Ectodermal cell (in vitro differentiated cells): ENCODE data around the gene CCDC78.
"Not testable (repeated sequence)": the region's sequence is repeated elsewhere in the genome, so short reads cannot be mapped to it uniquely, and the experiment has no call there.

Experiments
- H3K27ac ChIP-seq: 2 replicates; pipeline ENCODE4 v1.7.0; 2013; ENCODE audit warnings: mild to moderate bottlenecking, low read depth, low read length; ENCODE audit not compliant: insufficient read depth, poor library complexity, severe bottlenecking
- H3K27me3 ChIP-seq: 2 replicates; pipeline ENCODE4 v1.7.0; 2013; ENCODE audit warnings: mild to moderate bottlenecking, low read length; ENCODE audit not compliant: insufficient read depth, control insufficient read depth, poor library complexity, severe bottlenecking
- H3K36me3 ChIP-seq: one replicate; pipeline ENCODE4 v1.7.0; 2013; ENCODE audit warnings: low read length; ENCODE audit not compliant: control insufficient read depth, insufficient read depth
- H3K4me1 ChIP-seq: one replicate; pipeline ENCODE4 v1.7.0; 2013; ENCODE audit warnings: low read length; ENCODE audit not compliant: control insufficient read depth, insufficient read depth
- H3K4me3 ChIP-seq: 2 replicates; pipeline ENCODE4 v1.7.0; 2013; ENCODE audit warnings: low read depth, low read length, control low read depth; ENCODE audit not compliant: insufficient read depth
- H3K9me3 ChIP-seq: 2 replicates; pipeline ENCODE4 v1.7.0; 2013; ENCODE audit warnings: mild to moderate bottlenecking, low read length, moderate library complexity; ENCODE audit not compliant: control insufficient read depth
- WGBS, 2 experiments: methylation state at CpG; one replicate each; pipeline ENCODE4 v1.1.7; 2013; ENCODE audit warnings: missing lambda C conversion rate in 2 of 2; 5-methylcytosine and 5-hydroxymethylcytosine counted together

The CCDC78 gene

DNA sequence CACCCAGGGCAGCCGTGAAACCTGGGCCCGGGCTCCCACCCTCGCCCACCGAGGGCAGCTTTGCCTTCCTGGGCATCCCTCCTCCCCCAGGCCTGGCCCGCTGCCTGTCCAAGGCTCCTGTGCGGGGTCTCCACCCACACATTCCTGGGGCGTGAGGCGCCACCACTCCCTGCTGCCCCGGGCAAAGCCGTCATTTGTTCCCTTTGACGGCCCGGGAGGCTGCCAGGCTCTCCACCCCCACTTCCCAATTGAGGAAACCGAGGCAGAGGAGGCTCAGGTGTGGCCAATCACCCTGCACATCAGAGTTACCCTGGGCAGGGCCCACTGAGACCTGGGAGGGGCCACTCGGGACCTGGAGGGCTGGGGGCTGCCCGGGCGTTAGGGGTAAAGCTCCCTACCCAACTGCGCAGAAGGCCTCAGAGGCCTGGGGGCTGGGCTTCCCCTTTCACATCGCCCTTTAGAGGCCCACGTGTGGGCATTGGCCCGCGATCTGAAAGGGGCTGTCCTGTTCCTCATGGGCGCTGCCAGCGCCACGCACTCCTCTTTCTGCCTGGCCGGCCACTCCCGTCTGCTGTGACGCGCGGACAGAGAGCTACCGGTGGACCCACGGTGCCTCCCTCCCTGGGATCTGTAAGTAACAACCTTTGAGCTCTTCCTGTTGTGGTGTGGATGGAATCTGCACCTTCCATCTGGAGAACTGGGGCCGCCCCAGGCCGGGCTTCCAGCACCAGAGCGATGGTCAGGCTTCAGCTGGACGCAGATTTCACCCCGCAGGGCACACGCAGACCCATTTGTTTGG, 34.5 kb upstream of the CCDC78 start, which contains the start of gene MSLN:
Gene MSLN (plus strand): TSS at position 190 of the 799 bp plus-strand sequence. CDS start 1,947 bp downstream, outside the sequence.
- Histone ChIP-seq H3K36me3 (no peaks in the 10 kb centered on the region), H3K9me3 (no peaks in the 10 kb centered on the region), H3K4me1 (peaks cover 3% of the 10 kb centered on the region), H3K27ac (no peak within 1 kb of the TSS), H3K4me3 (no peak within 1 kb of the TSS), H3K27me3 (no peaks in the 10 kb centered on the region)
- 90% methylated on average over 37 of the region's 37 CpGs for WGBS, 2 experiments

DNA sequence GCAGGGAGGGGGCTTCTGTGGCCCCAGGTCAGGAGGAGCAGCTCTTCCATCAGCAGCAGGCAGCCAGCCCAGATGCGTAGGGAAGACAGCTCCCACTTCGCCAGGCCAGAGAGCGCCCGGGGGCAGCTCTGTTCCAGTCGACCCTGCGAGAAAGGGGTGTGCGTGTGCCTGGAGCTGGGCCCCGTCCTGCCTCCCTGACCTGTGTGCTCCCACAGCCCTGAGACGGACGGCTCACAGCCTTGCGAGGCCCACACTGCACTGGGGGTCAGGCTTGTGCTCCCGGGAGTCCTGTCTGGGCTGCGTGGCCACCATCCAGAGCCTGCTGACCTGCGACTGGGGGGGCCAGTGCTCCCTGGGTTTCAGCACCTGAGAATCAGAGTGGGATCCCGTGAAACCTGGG, 33.8 kb upstream of the CCDC78 start:
- Histone ChIP-seq H3K36me3 (no peaks in the 10 kb centered on the region), H3K4me1 (peaks cover 3% of the 10 kb centered on the region), H3K27me3 (no peaks in the 10 kb centered on the region), H3K4me3 (no peak overlapping the region), H3K9me3 (no peaks in the 10 kb centered on the region), H3K27ac (no peak overlapping the region)
- WGBS, 2 experiments, result 91 to 94% methylated on average over 15 of the region's 15 CpGs

DNA sequence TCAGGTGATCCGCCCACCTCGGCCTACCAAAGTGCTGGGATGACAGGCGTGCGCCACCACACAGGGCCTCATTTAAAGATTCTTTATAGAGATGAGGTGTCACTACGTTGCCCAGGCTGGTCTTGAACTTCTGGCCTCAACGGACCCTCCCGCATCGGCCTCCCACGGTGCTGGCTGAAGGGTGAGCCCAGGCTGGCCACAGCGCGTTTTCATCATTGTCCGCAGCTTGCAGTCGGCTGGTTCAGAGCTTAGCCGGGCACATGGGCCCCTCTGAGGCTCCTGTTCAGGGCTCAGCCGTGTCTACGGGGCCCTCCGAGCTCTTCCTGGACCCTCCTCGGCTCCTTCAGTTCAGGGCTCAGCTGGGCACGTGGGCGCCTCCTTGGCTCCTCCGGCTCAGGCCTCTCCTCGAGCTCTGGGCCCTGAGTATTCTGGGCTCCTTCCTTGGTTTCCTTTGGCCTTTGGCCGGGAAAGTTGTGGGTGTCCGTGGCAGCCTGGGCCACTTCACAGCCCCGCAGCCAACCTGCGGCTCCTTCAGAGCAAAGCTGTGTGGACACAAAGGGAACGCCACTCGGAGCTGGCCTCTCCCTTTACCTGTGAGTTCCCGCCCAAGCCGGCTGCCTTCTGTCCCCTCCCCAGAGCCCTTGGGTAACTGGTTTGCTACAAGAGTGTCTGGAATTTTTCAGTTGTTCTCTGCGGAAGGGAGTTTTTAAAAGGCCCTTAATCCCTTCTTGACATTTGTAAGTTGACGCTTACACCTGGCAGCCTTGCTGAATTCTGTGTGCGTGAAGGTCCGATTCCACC, 33.1 kb upstream of the CCDC78 start:
- no peak overlapping the region for H3K4me3 ChIP-seq
- H3K36me3 ChIP-seq, result no peaks in the 10 kb centered on the region
- H3K27me3 ChIP-seq, result no peaks in the 10 kb centered on the region
- peaks cover 3% of the 10 kb centered on the region for H3K4me1 ChIP-seq
- no peak overlapping the region for H3K27ac ChIP-seq
- H3K9me3 ChIP-seq, result no peaks in the 10 kb centered on the region
- 91 to 92% methylated on average over 34 of the region's 34 CpGs for WGBS, 2 experiments

DNA sequence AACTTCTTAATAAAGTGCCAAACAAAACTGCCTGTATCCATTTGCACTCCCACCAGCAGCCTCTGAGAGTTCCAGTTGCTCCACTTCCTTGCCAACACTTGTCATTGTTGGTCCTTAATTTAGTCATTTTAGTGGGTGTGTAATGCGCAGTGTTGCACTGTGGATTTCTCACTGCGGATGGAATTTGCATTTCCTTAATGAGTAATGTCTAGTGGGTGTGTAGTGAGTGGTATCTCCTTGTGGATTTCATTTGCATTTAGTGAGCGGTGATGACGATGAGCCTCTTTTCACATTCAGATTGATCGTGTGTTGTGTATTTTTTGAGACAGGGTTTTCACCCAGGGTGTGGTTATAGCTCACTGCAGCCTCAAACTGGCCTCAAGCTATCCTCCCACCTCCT, 30.2 kb upstream of the CCDC78 start:
- H3K27me3 ChIP-seq, result no peaks in the 10 kb centered on the region
- WGBS, 2 experiments, result 96% methylated on average over 5 of the region's 5 CpGs
- H3K27ac ChIP-seq, result no peak overlapping the region
- H3K4me1 ChIP-seq, result peaks cover 11% of the 10 kb centered on the region
- no peak overlapping the region for H3K4me3 ChIP-seq
- no peaks in the 10 kb centered on the region for H3K9me3 ChIP-seq
- no peaks in the 10 kb centered on the region for H3K36me3 ChIP-seq

DNA sequence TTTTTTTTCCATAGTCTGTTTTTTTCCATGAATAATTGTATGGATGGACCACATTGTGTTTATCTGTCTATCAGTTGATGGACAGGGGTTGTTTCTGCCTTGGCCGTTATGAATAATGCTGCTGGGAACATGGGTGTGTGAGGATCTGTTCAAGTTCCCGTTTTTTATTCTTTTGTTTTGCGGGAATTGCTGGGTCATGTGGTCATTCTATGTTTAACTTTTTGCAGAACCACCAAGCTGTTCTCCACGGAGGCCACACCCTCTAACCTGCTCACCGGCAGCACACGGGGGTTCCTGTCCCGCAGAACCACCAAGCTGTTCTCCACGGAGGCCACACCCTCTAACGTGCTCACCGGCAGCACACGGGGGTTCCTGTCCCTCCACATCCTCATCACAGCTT, 28.4 kb upstream of the CCDC78 start:
- Histone ChIP-seq H3K36me3 (no peaks in the 10 kb centered on the region), H3K9me3 (no peaks in the 10 kb centered on the region), H3K4me1 (peaks cover 13% of the 10 kb centered on the region), H3K4me3 (no peak overlapping the region), H3K27ac (no peak overlapping the region), H3K27me3 (no peaks in the 10 kb centered on the region)
- 82 to 84% methylated on average over 11 of the region's 11 CpGs for WGBS, 2 experiments

DNA sequence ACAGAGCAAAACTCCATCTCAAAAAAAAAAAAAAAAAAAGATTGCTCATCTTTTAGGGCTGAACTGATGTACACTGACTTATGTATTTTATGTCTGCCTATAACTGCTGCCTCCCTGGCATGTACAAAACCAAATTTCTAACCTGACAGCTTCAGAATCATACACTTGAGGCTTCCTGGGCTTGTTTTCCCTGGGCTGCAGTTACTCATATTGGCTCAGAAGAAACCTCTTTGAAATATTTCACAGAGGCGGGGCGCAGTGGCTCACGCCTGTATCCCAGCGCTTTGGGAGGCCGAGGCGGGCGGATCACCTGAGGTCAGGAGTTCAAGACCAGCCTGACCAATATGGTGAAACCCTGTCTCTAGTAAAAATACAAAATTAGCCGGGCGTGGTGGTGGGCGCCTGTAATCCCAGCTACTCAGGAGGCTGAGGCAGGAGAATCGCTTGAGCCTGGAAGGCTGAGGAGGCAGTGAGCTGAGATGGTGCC, 27.9 kb upstream of the CCDC78 start:
- H3K4me3 ChIP-seq, H3K36me3 ChIP-seq, H3K9me3 ChIP-seq, H3K27ac ChIP-seq, H3K27me3 ChIP-seq: not testable (repeated sequence)
- WGBS, 2 experiments, result 91 to 92% methylated on average over 11 of the region's 11 CpGs
- peaks cover 13% of the 10 kb centered on the region for H3K4me1 ChIP-seq

DNA sequence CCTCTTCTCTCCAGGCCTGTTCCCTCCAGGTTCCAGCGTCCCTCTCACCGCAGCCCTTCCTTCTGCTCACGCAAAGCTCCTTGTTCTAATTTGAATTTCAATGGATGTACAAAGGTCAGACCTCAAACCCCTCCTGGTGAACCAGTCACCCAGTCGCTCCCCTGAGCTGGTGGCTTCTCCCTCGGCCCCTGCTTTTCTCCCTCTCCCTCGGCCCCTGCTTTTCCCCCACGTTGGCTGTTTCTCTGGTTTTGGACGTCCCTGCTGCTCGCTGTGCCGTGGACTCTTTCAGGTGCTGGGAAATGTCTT, 25.7 kb upstream of the CCDC78 start:
- no peak overlapping the region for H3K27ac ChIP-seq
- H3K9me3 ChIP-seq, result no peaks in the 10 kb centered on the region
- H3K4me1 ChIP-seq, result peaks cover 13% of the 10 kb centered on the region
- no peaks in the 10 kb centered on the region for H3K27me3 ChIP-seq
- WGBS, 2 experiments, result 10 to 15% methylated on average over 10 of the region's 10 CpGs
- H3K4me3 ChIP-seq, result no peak overlapping the region
- H3K36me3 ChIP-seq, result no peaks in the 10 kb centered on the region

DNA sequence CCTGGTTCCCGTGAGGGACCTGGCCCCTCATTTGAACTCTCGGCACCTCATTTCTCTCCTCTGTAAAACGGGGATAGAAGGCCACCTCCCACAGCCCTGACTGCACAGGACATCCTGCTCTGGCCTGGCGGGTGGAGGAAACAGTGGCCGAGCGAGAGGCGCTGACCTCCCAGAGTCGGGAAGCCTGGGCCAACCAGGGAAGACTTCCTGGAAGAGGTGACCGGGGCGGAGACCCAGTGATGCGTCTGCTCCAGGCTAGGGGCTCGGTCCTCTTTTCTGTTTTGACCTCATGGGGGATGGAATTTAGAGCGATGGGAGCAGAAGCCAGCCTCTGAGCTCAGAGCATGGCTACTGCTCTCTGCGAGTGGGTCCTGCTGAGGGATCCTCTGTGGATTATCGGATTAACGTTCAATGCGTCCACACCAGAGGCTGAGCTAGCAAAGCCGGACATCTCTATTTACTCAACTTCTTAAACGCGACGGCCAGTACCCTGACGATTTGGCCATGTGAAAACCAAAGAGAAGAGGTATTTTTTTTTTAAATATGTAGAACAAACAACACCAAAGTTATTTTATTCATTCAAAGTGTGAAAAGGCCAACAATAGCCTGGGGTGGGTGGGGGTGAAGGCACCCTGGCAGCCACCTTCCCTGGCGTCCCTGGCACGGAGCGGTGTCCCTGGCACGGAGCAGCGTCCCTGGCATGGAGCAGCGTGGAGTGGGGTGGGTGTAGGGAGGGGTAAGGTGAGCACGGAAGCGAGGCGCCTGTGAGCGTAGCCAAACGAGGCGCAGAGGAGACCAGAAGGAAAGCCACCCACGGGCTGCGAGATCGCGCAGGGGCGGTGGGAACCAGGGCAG, 25.1 kb upstream of the CCDC78 start:
- WGBS, 2 experiments, result 63 to 69% methylated on average over 39 of the region's 39 CpGs
- no peak overlapping the region for H3K27ac ChIP-seq
- H3K9me3 ChIP-seq, result no peaks in the 10 kb centered on the region
- H3K36me3 ChIP-seq, result no peaks in the 10 kb centered on the region
- no peak overlapping the region for H3K4me3 ChIP-seq
- H3K27me3 ChIP-seq, result no peaks in the 10 kb centered on the region
- peaks cover 13% of the 10 kb centered on the region for H3K4me1 ChIP-seq

DNA sequence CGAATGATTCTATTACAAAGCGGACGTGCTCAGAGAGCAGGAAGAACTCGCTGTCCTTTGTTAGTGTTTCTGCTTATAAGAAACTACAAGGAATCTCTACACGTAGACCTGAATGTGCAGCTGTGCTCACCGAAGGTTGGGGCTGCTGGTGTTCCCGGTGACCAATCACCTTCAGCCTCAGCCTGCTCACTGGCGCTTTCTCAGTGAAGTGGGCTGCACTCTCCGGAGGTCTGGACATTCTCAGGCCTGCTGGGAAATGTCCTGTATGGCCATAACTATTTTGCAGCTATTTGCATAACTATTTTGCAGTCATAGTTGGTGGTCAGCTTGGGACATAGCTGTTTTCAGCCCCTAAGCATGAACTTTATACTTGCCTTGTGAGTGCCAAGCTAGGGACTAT, 24.2 kb upstream of the CCDC78 start:
- no peak overlapping the region for H3K4me3 ChIP-seq
- H3K9me3 ChIP-seq, result no peaks in the 10 kb centered on the region
- WGBS, 2 experiments, result 83 to 87% methylated on average over 9 of the region's 9 CpGs
- peaks cover 13% of the 10 kb centered on the region for H3K4me1 ChIP-seq
- H3K27ac ChIP-seq, result no peak overlapping the region
- no peaks in the 10 kb centered on the region for H3K27me3 ChIP-seq
- no peaks in the 10 kb centered on the region for H3K36me3 ChIP-seq

DNA sequence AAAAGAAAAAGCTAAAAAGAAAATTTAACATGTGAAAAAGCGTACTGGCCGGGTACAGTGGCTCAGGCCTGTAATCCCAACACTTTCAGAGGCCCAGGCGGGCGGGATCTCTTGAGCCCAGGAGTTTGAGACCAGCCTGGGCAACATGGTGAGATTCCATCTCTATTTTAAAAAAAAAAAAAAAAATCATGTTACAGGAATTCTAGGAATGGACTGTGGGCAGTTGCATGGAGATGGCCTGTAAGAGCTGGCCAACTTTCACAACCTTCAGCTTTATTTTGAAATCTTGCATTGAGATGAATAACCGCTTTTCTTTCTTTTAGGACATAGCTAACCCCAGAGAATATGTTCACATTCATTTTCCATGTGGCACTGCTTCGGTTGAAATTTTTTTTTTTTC, 22.8 kb upstream of the CCDC78 start:
- no peaks in the 10 kb centered on the region for H3K36me3 ChIP-seq
- no peak overlapping the region for H3K4me3 ChIP-seq
- no peaks in the 10 kb centered on the region for H3K9me3 ChIP-seq
- no peak overlapping the region for H3K27ac ChIP-seq
- peaks cover 13% of the 10 kb centered on the region for H3K4me1 ChIP-seq
- H3K27me3 ChIP-seq, result no peaks in the 10 kb centered on the region
- WGBS, 2 experiments, result 93 to 95% methylated on average over 6 of the region's 6 CpGs
